OCI-LY7 (cell line): ENCODE results near the gene RBBP7. TPM values are rescaled to one million over a fixed set of nuclear protein-coding genes. Genes with fewer than 3 reads are reported as not detected.
"Not testable (repeated sequence)": the region's sequence is repeated elsewhere in the genome, so short reads cannot be mapped to it uniquely, and the experiment has no call there.

Source experiments
- BruUV-seq: library from RNA; stranded (reverse); fragments of 400-500 nt; replicated peaks from 2 replicates; lab custom pipeline; 2021; lab: Mats Ljungman, UMichigan
- CTCF ChIA-PET: fragments of 300-600 bp; sonication (Branson Sonifier 250); formaldehyde crosslinking; loops from one replicate; lab custom pipeline; 2022; ENCODE audit warnings: antibody characterized with exemption; ENCODE audit not compliant: unreplicated experiment; lab: Charles Lee
- POLR2A ChIA-PET: fragments of 300-600 bp; sonication (Branson Sonifier 250); formaldehyde crosslinking; loops from one replicate; lab custom pipeline; 2022; ENCODE audit warnings: antibody characterized with exemption; lab: Charles Lee
- DNase-seq: peaks from one replicate; pipeline ENCODE4 v3.0.0-alpha.2; 2015; ENCODE audit warnings: low spot score
- H2AFZ ChIP-seq: fragments of 200-600 bp; sonication (generic), shearing (Covaris generic); 2 replicates; pipeline ENCODE4 v1.6.1; 2014; ENCODE audit warnings: mild to moderate bottlenecking, antibody characterized with exemption, low read length, moderate library complexity
- H3K27ac ChIP-seq: fragments of 200-600 bp; sonication (generic); 2 replicates; pipeline ENCODE4 v1.5.1; 2014; ENCODE audit warnings: mixed run types, low read depth, mild to moderate bottlenecking, moderate library complexity, low read length, inconsistent platforms; ENCODE audit not compliant: poor library complexity, severe bottlenecking
- H3K36me3 ChIP-seq: fragments of 200-600 bp; sonication (generic); 2 replicates; pipeline ENCODE4 v1.6.1; 2014; ENCODE audit warnings: mild to moderate bottlenecking, antibody characterized with exemption, low read length, moderate library complexity, mixed read lengths; ENCODE audit not compliant: insufficient read depth
- H3K4me1 ChIP-seq: fragments of 200-600 bp; sonication (generic); 2 replicates; pipeline ENCODE4 v1.5.1; 2014; ENCODE audit warnings: mild to moderate bottlenecking, low read length; ENCODE audit not compliant: insufficient read depth, poor library complexity, severe bottlenecking
- H3K4me2 ChIP-seq: fragments of 200-600 bp; sonication (generic); 2 replicates; pipeline ENCODE4 v1.6.1; 2014; ENCODE audit warnings: mild to moderate bottlenecking, low read length
- H3K4me3 ChIP-seq: fragments of 200-600 bp; sonication (generic); 2 replicates; pipeline ENCODE4 v1.5.1; 2014; ENCODE audit warnings: mild to moderate bottlenecking, low read depth, low read length; ENCODE audit not compliant: poor library complexity, severe bottlenecking
- H3K79me2 ChIP-seq: fragments of 200-600 bp; sonication (generic); 2 replicates; pipeline ENCODE4 v1.6.1; 2016; ENCODE audit warnings: low read depth, mild to moderate bottlenecking, low read length, moderate library complexity, mixed read lengths; ENCODE audit not compliant: insufficient read depth
- H3K9me2 ChIP-seq: fragments of 200-600 bp; sonication (generic); 2 replicates; pipeline ENCODE4 v1.6.1; 2016; ENCODE audit warnings: mild to moderate bottlenecking, low read length, mixed read lengths; ENCODE audit not compliant: insufficient read depth
- H3K9me3 ChIP-seq: fragments of 200-600 bp; sonication (generic); 2 replicates; pipeline ENCODE4 v1.6.1; 2014; ENCODE audit warnings: mild to moderate bottlenecking, mixed run types, low read length, mixed read lengths
- H4K20me1 ChIP-seq: fragments of 200-600 bp; sonication (generic); 2 replicates; pipeline ENCODE4 v1.6.1; 2014; ENCODE audit warnings: mild to moderate bottlenecking, antibody characterized with exemption, low read length, moderate library complexity, mixed read lengths; ENCODE audit not compliant: insufficient read depth
- EZH2phosphoT487 ChIP-seq: fragments of 200-600 bp; sonication (generic); IDR thresholded peaks from 2 replicates; pipeline ENCODE4 v1.6.1; 2018; ENCODE audit warnings: low read depth, borderline replicate concordance, mild to moderate bottlenecking, mixed run types, antibody characterized with exemption, low read length, moderate library complexity, mixed read lengths
- intact Hi-C: fragments of 100-400 bp; cut with micrococcal nuclease; formaldehyde crosslinking; loops from one replicate; pipeline ENCODE4 v1.10.0; 2022; ENCODE audit not compliant: unreplicated experiment
- total RNA-seq, 2 experiments: library from RNA; depleted of rRNA in 1 of 2; stranded (reverse); fragments of >200 nt in 1 of 2; shearing (Covaris generic) in 1 of 2; gene quantifications; 2 replicates each; pipeline ENCODE4 v1.2.3, GENCODE V29; 2014 to 2022
- TF ChIP-seq, protein P1 (sequence below): fragments of 200-600 bp; sonication (generic); conservative IDR thresholded peaks from 2 replicates; pipeline ENCODE4 v1.5.1; 2014; ENCODE audit warnings: mild to moderate bottlenecking, antibody characterized with exemption, low read length, moderate library complexity, mixed read lengths

Gene RBBP7
- total RNA-seq, 2 experiments from 2014 or later: 161 to 251 TPM

DNA sequence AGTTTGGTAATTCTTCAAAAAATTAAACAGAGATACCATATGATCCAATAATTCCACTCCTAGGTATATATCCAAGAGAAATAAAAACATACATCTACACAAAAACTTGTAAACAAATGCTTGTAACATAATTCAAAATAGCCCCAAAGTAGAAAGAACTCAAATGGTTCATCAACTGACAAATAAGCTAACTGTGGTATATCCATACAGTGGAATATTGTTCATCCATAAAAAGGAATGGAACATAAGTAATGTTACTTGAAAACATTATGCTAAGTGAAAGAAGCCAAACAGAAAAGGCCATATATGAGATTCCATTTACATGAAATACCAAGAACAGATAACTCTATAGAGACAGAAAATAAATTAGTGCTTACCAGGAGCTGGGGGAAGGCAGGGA lies 13.4 kb downstream of the RBBP7 start:
- intact Hi-C loops: no loop called here
- Histone ChIP-seq H2AFZ (no peak overlapping the region), H3K4me1 (no peaks in the 10 kb centered on the region), H3K36me3 (peaks cover 97% of the 10 kb centered on the region), H3K4me3 (no peak overlapping the region), H3K4me2 (no peak overlapping the region), H3K9me3 (no peaks in the 10 kb centered on the region), H4K20me1 (no peaks in the 10 kb centered on the region), H3K9me2 (no peaks in the 10 kb centered on the region), H3K27ac (no peak overlapping the region), H3K79me2 (peaks cover 74% of the 10 kb centered on the region)
- ChIA-PET CTCF (no interaction called here), POLR2A (no interaction called here)
- DNase-seq: no peak
- BruUV-seq: no TSS peak
- TF ChIP-seq, protein P1, sequence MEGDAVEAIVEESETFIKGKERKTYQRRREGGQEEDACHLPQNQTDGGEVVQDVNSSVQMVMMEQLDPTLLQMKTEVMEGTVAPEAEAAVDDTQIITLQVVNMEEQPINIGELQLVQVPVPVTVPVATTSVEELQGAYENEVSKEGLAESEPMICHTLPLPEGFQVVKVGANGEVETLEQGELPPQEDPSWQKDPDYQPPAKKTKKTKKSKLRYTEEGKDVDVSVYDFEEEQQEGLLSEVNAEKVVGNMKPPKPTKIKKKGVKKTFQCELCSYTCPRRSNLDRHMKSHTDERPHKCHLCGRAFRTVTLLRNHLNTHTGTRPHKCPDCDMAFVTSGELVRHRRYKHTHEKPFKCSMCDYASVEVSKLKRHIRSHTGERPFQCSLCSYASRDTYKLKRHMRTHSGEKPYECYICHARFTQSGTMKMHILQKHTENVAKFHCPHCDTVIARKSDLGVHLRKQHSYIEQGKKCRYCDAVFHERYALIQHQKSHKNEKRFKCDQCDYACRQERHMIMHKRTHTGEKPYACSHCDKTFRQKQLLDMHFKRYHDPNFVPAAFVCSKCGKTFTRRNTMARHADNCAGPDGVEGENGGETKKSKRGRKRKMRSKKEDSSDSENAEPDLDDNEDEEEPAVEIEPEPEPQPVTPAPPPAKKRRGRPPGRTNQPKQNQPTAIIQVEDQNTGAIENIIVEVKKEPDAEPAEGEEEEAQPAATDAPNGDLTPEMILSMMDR: no peak
- TF ChIP-seq EZH2phosphoT487: no peak

DNA sequence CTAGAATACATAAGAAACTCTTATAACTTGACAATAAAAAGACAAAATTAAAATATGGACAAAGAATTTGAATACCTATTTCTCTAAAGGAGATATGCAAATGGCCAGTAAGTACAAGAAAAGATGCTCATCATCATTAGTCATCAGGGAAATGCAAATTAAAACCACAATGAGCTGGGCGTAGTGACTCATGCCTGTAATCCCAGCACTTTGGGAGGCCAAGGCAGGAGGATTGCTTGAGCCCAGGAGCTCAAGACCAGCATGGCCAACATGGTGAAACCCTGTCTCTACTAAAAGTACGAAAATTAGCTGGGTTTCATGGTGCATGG lies 14.1 kb downstream of the RBBP7 start:
- H2AFZ ChIP-seq, H3K4me3 ChIP-seq, CTCF ChIA-PET, DNase-seq, H3K9me3 ChIP-seq, BruUV-seq, H4K20me1 ChIP-seq, H3K4me2 ChIP-seq, H3K9me2 ChIP-seq, intact Hi-C loops, H3K27ac ChIP-seq, H3K4me1 ChIP-seq: not testable (repeated sequence)
- peaks cover 67% of the 10 kb centered on the region for H3K79me2 ChIP-seq
- peaks cover 97% of the 10 kb centered on the region for H3K36me3 ChIP-seq
- POLR2A ChIA-PET: interaction anchor here (0.6 to 0.7 kb wide), 2 partner anchors 32 to 183 kb away, joined by 3 to 9 read pairs; no protein-coding TSS in a partner anchor

DNA sequence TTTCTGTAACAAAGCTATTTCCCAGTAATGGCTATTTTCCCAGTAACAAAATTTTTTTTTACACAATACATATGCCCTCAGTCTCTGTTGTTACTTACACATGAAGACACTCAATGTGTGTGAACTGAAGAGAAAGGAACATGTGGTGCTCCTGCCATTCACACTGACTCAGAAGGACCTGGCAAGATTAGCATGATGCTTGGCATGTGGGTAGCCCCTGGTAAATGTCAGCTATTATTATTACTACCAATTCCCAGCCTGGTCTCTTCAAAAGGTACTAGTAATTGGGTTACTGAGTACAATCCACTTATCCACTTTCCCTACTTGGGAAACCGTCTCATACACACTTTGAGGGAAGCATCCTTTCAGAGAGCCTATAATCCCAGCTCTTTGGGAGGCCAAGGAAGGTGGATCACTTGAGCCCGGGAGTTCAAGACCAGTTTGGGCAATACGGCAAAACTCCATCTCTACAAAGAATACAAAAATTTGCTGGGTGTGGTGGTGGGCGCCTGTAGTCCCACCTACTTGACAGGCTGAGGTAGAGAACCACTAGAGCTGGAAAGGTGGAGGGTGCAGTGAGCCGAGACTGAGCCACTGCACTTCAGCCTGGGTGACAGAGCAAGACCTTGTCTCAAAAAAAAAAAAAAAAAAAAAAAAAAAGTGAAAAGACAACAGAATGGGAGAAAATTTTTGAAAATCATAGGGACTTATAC lies 14.6 kb downstream of the RBBP7 start:
- intact Hi-C loops: no loop called here
- POLR2A ChIA-PET: interaction anchor here (0.6 to 0.7 kb wide), 2 partner anchors 32 to 184 kb away, joined by 3 to 9 read pairs; no protein-coding TSS in a partner anchor
- TF ChIP-seq EZH2phosphoT487: no peak
- TF ChIP-seq, protein P1: no peak
- Histone ChIP-seq H3K9me3 (no peaks in the 10 kb centered on the region), H3K9me2 (no peaks in the 10 kb centered on the region), H3K4me3 (no peak overlapping the region), H3K36me3 (peaks cover 98% of the 10 kb centered on the region), H4K20me1 (no peaks in the 10 kb centered on the region), H3K79me2 (peaks cover 62% of the 10 kb centered on the region), H2AFZ (no peak overlapping the region), H3K4me2 (no peak overlapping the region), H3K27ac (no peak overlapping the region), H3K4me1 (no peaks in the 10 kb centered on the region)
- CTCF ChIA-PET: no interaction called here
- no peak for DNase-seq
- BruUV-seq: no TSS peak
